ENCODE data around the gene C1orf105.
"Not testable (repeated sequence)": the region's sequence is repeated elsewhere in the genome, so short reads cannot be mapped to it uniquely, and the experiment has no call there.

C1orf105 gene

DNA sequence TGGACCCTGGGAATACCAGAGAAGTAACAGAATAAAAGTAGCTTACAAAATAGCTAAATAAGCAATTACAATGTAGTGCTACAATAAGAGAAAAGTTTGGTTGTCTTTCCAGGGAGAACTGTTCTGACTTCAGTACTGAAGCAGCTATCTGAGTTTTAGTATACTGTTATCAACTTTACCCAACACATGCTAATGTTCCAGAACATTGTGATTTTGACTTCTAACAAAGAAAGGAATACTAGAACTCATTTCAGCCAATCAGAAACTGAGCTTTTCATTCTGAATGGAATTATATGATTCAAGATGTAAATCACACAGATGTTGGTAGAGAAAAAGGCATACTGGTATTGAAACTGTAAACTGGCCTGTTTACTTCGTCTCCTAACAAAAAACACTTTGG lies at the start of gene C1orf105:
Gene C1orf105, plus strand, starts transcription at position 301 of the 400 bp plus-strand sequence. CDS start 201 bp downstream, outside the sequence.
- DNase-seq: no peak

- not testable (repeated sequence) for DNase-seq
Measured at GRCh38 chr1:172371646-172372045, 48.8 kb upstream of the C1orf105 start.

GRCh38 chr1:172373864-172374263 lies 46.6 kb upstream of the C1orf105 start:
- DNase-seq: no peak

DNA sequence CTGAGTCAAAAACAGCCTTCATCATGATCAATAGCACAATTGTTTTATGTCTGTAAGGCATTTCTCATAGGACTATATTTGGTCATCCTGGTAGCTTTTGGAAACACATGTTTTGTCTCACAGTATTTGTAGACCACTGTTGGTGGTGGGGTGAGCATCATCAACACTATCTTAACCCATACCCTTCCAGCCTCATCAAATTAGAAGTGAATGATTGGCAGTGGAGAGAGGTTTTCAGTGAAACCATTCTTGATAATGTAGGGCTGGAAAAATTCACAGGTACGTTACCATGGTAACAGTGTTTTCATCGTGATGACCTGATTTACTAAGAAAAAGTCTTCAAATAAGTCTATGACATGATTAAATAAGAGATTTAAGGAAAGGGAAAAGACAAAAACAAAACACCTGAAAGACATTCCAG lies 45.3 kb upstream of the C1orf105 start:
- DNase-seq: no peak

- DNase-seq: no peak
Measured at GRCh38 chr1:172376431-172376830, 44.1 kb upstream of the C1orf105 start.

DNA sequence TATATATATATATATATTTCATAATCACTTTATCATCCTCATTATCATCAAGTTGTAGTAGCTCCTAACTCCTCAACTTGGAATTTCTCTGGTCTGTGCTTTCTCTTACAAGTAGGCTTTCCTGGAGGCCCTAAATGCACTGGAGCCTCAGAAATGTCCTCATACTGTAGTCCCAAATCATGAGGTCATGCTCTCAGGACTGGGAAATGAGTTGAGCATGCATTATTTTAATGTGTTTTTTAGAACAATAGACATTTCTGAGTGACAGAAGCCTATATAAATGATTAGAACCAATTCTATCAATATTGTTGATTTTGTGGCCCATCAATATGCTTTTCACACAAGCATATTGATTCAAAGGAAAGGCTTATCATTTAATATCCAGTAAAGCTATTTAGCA lies 42.9 kb upstream of the C1orf105 start:
- DNase-seq: no peak

DNA sequence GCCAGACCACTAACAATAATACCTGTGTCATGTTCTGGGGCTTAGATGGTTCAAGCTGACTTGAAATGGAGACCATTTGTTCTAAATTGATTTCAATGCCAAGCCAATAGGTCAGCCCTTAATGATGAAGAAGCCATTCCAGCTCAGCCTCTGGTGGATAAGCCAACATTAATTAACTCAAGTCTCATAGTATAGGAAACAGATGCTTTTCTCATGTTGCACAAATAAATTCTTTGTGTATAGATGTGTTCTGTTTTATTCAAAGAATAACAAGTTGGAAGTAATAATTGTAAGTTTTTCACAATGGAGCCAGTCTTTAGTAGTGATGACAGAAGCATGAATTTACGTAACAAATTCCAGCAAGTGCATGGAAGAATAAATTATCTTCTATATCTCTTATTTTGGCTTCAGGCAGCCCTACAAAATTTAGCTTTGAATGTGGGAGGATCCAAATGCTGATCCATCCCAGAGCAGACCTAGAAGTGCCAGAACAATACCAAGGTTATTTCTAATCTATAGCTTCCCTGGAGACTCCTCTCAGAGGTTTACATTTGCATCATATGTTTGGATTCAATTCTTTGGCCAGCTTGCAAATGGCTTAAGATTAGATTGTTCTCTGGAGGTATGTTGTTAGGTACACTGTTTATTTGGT lies 42.2 kb upstream of the C1orf105 start:
- DNase-seq: no peak

DNA sequence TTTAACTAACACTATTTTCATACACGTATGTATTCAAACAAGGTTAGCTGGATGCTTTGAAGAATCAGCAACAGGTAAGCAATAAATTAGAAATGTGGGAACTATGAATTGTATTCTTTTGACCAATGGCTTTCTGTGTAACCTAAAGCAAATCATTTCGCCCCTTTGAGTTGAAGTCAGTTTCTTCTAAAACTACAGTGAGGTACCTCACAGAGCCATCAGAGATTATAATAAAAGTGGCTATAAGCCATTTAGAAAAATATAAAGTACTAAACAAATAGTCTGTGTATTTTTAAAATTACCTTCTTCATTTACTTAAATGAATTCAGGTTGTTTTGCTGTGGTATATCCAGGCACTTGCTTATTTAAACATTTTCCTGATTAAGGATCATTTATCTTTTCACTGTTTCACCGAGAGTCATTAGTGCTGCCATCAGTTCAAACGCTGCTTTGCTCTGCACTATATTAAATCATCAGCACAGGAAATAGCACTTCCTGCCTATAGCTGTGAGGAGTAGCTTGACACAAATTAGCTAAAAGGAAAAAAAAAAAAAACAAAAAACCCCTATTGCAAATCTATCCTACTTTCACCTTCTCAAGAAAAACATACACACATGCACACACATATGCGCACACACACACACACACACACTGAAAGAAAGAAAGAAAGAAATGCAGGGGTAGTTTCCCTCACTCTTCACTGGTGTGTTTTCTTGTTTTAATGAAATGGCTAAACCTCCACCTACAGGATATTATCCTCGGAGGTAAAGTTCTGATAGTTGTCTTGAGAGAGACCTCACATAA lies 39.8 kb upstream of the C1orf105 start:
- DNase-seq: no peak

- DNase-seq: no peak
Measured at GRCh38 chr1:172381946-172382345, 38.5 kb upstream of the C1orf105 start.

DNA sequence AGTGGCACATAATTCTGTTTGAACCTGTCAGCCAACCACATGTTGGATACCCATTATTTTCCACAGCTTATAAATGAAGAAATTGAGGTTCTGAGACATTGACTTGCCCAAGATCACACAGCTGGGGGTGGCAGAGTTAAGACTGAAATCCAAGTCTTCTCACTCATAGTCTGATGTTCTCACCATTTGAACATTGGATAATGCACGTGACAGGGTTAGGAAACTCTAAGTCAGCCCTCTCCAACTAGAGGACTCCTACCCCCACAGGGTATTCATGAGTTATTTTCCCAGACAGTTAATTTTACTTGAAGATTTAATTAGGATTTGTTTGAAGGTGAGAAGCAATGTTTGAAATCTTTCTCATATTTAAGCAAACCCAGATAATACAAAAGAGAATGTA lies 38.1 kb upstream of the C1orf105 start:
- DNase-seq: no peak

- no peak for DNase-seq
Measured at GRCh38 chr1:172382990-172383389, 37.5 kb upstream of the C1orf105 start.

GRCh38 chr1:172383536-172383935 lies 36.9 kb upstream of the C1orf105 start:
- DNase-seq: no peak

GRCh38 chr1:172384656-172385055 lies 35.8 kb upstream of the C1orf105 start:
- no peak for DNase-seq

- no peak for DNase-seq
Measured at GRCh38 chr1:172386046-172386445, 34.4 kb upstream of the C1orf105 start.

DNA sequence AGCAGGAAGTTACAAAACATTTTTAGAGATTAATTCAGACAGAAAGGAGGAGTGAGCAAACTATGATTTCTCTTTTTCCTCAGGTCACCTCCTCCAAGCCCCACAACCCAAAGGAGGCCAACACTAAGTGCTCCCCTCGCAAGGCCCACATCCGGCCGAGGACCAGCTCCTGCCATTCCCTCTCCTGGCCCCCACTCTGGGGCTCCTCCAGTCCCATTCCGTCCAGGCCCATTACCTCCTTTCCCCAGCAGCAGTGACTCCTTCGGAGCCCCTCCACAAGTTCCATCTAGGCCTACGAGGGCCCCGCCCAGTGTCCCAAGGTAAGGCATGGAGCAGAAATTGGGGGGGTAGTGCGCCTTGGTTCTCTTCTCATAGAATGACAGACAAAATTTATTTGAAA lies 32.0 kb upstream of the C1orf105 start:
- no peak for DNase-seq

- no peak for DNase-seq
Measured at GRCh38 chr1:172390301-172390682, 30.2 kb upstream of the C1orf105 start.

- DNase-seq: no peak
Measured at GRCh38 chr1:172390683-172391551, 29.6 kb upstream of the C1orf105 start.

DNA sequence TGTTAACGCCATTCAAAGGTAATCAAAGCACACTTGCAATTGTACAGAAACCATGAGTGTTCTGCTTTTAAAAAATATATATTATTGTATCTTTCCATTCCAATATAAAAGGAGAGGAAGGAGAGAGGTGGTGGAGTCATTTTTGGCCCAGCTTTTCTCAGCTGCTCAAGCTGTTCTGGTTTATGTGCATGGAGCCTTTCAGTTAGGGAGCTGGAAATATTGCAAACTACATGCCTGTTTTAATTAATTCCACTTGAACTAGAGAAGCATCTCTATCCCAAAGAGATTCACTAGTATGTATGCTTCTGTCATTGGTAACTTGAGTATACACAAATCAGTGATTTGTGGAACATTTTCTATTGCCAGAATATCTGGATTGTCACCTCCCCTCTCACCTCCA lies 28.5 kb upstream of the C1orf105 start:
- DNase-seq: no peak

- no peak for DNase-seq
Measured at GRCh38 chr1:172393354-172393753, 27.1 kb upstream of the C1orf105 start.

GRCh38 chr1:172394141-172394751 lies 26.2 kb upstream of the C1orf105 start:
- DNase-seq: no peak

DNA sequence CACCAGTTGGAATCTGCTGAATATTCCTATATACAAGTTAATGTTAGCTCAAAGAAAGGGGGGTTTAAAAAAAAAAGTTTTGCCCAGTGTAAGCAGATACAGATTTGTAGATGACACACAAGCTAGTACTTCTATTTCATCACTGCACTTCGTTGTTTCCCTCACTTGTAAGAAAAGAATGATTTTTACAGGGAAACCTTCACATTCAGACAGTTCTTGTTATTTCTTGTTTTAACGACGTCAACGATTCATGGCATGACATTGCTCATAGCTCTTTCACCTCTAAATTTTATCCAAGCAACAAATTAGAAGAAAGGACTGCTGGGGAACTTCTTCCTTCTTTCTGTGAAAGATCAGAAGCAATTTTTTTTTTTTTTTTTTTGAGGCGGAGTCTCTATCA lies 25.7 kb upstream of the C1orf105 start:
- no peak for DNase-seq

DNA sequence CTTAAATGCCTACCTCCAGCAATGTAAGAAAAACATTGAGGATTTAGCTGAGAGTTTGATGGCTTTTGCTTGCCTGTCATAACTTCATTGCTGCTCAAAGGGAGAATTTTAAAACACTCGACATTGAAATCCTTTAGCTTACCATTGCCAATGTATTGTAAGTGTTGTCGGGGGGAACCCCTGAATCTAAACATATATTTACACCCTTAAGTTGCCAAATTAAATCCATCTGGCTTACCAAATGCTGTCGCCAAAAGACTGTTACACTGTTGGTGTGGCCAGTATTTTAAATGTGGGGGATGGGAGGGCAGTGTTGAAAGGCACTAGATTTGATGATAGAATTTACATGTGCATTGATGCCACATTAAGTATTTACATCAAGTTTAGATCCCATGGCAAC lies 24.9 kb upstream of the C1orf105 start:
- no peak for DNase-seq

- DNase-seq: no peak
Measured at GRCh38 chr1:172397221-172397620, 23.3 kb upstream of the C1orf105 start.

Measured in 8988T (cell line).